ENCODE results near the gene TENM4.

- TF ChIP-seq ASH2L (IDR thresholded peaks at IDR 0.05; ENCODE audit: low read length) (no peak), CHD2 (IDR thresholded peaks at IDR 0.05; ENCODE audit: low read length) (no peak), MAFK (IDR thresholded peaks at IDR 0.05; ENCODE audit: low read depth, low read length) (no peak), POLR2A (IDR thresholded peaks at IDR 0.05; ENCODE audit: control extremely low read depth in 1 of 2, low read depth in 2 of 2, low read length in 2 of 2) (no peak), RFX5 (IDR thresholded peaks at IDR 0.05; ENCODE audit: borderline replicate concordance, low read depth, low read length) (no peak), CTCF (IDR thresholded peaks at IDR 0.05; ENCODE audit: control extremely low read depth in 1 of 3, insufficient read depth in 1 of 3, low read depth in 1 of 3, low read length in 3 of 3) (no peak), SP4 (IDR thresholded peaks at IDR 0.05; ENCODE audit: low read length) (no peak), TBP (IDR thresholded peaks at IDR 0.05; ENCODE audit: low read depth, low read length) (no peak), EZH2 (IDR thresholded peaks at IDR 0.05; ENCODE audit: low read depth, low read length, severe bottlenecking) (no peak), SP2 (IDR thresholded peaks at IDR 0.05; ENCODE audit: low read length) (no peak)
Measured at GRCh38 chr11:78912778-78913177, 528.1 kb downstream of the TENM4 start.
